Fibroblast of lung (primary cell): ENCODE results near the gene TIMM29. TPM values are rescaled to one million over a fixed set of nuclear protein-coding genes. Genes with fewer than 3 reads are reported as not detected.

Experiments
- DNase-seq, 2 donors: peaks; one replicate each; pipeline versions ENCODE4 v3.0.0 to v3.0.0-alpha.2; 2010; ENCODE audit warnings: low read depth in 2 of 2
- H2AFZ ChIP-seq: 2 replicates; pipeline ENCODE4 v1.5.1; 2012; ENCODE audit warnings: low read length, control low read depth, inconsistent platforms
- H3K27ac ChIP-seq: 2 replicates; pipeline ENCODE4 v1.5.1; 2011; ENCODE audit warnings: low read length, control low read depth; ENCODE audit not compliant: insufficient read depth
- H3K27me3 ChIP-seq: 2 replicates; pipeline ENCODE4 v1.5.1; 2011; ENCODE audit warnings: mild to moderate bottlenecking, low read length; ENCODE audit not compliant: control insufficient read depth, insufficient read depth
- H3K36me3 ChIP-seq: 2 replicates; pipeline ENCODE4 v1.5.1; 2011; ENCODE audit warnings: low read length; ENCODE audit not compliant: control insufficient read depth, insufficient read depth
- H3K4me1 ChIP-seq: 2 replicates; pipeline ENCODE4 v1.5.1; 2011; ENCODE audit warnings: low read length; ENCODE audit not compliant: control insufficient read depth, insufficient read depth; ENCODE audit errors: extremely low read depth
- H3K4me2 ChIP-seq: 2 replicates; pipeline ENCODE4 v1.5.1; 2011; ENCODE audit warnings: low read length, control low read depth; ENCODE audit not compliant: insufficient read depth; ENCODE audit errors: extremely low read depth
- H3K4me3 ChIP-seq, 4 experiments: fragments of 200-600 bp in 1 of 4; sonication (generic) in 1 of 4; replicated peaks in 1 of 4; 2 replicates each; pipeline ENCODE4 v1.5.1; 2011 to 2016; ENCODE audit warnings: low read length in 4 of 4, low read depth in 3 of 4, mild to moderate bottlenecking in 3 of 4, control low read depth in 2 of 4, inconsistent platforms in 1 of 4, mixed read lengths in 1 of 4; ENCODE audit not compliant: insufficient read depth in 1 of 4; ENCODE audit errors: control extremely low read depth in 1 of 4
- H3K79me2 ChIP-seq: 2 replicates; pipeline ENCODE4 v1.5.1; 2012; ENCODE audit warnings: mild to moderate bottlenecking, low read length, inconsistent platforms; ENCODE audit not compliant: control insufficient read depth, insufficient read depth
- H3K9ac ChIP-seq: 2 replicates; pipeline ENCODE4 v1.5.1; 2011; ENCODE audit warnings: mild to moderate bottlenecking, low read length, control low read depth; ENCODE audit not compliant: insufficient read depth
- H3K9me3 ChIP-seq: 2 replicates; pipeline ENCODE4 v1.5.1; 2012; ENCODE audit warnings: low read depth, low read length; ENCODE audit not compliant: control insufficient read depth, insufficient read depth
- H4K20me1 ChIP-seq: 2 replicates; pipeline ENCODE4 v1.5.1; 2011; ENCODE audit warnings: low read length; ENCODE audit not compliant: control insufficient read depth, insufficient read depth; ENCODE audit errors: extremely low read depth
- EZH2 ChIP-seq: IDR thresholded peaks from 2 replicates; pipeline ENCODE4 v1.5.1; 2012; ENCODE audit warnings: low read length, control low read depth, mild to moderate bottlenecking; ENCODE audit errors: missing control alignments
- polyA plus RNA-seq, 2 donors: library from polyadenylated mRNA; depleted of rRNA in 1 of 2; stranded (reverse) in 1 of 2; unstranded in 1 of 2; fragments of >200 nt; gene quantifications; 2 replicates each; pipeline ENCODE4 v1.2.1, GENCODE V29; 2011 to 2012; ENCODE audit warnings: missing spikeins in 1 of 2
- total RNA-seq: library from RNA; depleted of rRNA; stranded (reverse); fragments of >200 nt; gene quantifications from 2 replicates; pipeline ENCODE4 v1.2.1, GENCODE V29; 2014
- TF ChIP-seq, protein P1 (sequence below), 2 donors: IDR thresholded peaks in 1 of 2; conservative IDR thresholded peaks in 1 of 2; 1 replicate in 1 of 2; 2 replicates in 1 of 2; pipeline ENCODE4 v1.5.1; 2011 to 2012; ENCODE audit warnings: low read length in 2 of 2, control low read depth in 1 of 2, inconsistent platforms in 1 of 2, low read depth in 1 of 2, mild to moderate bottlenecking in 1 of 2

Gene TIMM29
- total and polyA plus RNA-seq, 2 donors (not counting 1 experiment from before 2014, with no cell fraction given) = 7.0 to 29.2 TPM

GRCh38 chr19:10971107-10971726, 42.6 kb downstream of the TIMM29 start:
- no peak overlapping the region for H2AFZ ChIP-seq
- DNase-seq = no peak
- no peaks in the 10 kb centered on the region for H3K36me3 ChIP-seq
- H3K4me3 ChIP-seq = no peak overlapping the region
- H3K4me2 ChIP-seq = no peak overlapping the region
- no peaks in the 10 kb centered on the region for H3K9me3 ChIP-seq
- no peak overlapping the region for H3K9ac ChIP-seq
- no peaks in the 10 kb centered on the region for H4K20me1 ChIP-seq
- peaks cover 9% of the 10 kb centered on the region for H3K4me1 ChIP-seq
- H3K27ac ChIP-seq = no peak overlapping the region
- no peaks in the 10 kb centered on the region for H3K27me3 ChIP-seq
- no peak for TF ChIP-seq EZH2
- TF ChIP-seq, protein P1, sequence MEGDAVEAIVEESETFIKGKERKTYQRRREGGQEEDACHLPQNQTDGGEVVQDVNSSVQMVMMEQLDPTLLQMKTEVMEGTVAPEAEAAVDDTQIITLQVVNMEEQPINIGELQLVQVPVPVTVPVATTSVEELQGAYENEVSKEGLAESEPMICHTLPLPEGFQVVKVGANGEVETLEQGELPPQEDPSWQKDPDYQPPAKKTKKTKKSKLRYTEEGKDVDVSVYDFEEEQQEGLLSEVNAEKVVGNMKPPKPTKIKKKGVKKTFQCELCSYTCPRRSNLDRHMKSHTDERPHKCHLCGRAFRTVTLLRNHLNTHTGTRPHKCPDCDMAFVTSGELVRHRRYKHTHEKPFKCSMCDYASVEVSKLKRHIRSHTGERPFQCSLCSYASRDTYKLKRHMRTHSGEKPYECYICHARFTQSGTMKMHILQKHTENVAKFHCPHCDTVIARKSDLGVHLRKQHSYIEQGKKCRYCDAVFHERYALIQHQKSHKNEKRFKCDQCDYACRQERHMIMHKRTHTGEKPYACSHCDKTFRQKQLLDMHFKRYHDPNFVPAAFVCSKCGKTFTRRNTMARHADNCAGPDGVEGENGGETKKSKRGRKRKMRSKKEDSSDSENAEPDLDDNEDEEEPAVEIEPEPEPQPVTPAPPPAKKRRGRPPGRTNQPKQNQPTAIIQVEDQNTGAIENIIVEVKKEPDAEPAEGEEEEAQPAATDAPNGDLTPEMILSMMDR (conservative IDR thresholded peaks at IDR 0.05 in 1 of 2, IDR thresholded peaks at IDR 0.05 in 1 of 2; ENCODE audit: low read depth in 1 of 2, low read length in 2 of 2) = no peak
- H3K79me2 ChIP-seq = peaks cover 79% of the 10 kb centered on the region

GRCh38 chr19:10975374-10976130, 46.9 kb downstream of the TIMM29 start:
- TF ChIP-seq EZH2 = no peak
- TF ChIP-seq, protein P1 (conservative IDR thresholded peaks at IDR 0.05 in 1 of 2, IDR thresholded peaks at IDR 0.05 in 1 of 2; ENCODE audit: low read depth in 1 of 2, low read length in 2 of 2) = no peak
- H3K79me2 ChIP-seq = peaks cover 82% of the 10 kb centered on the region
- H3K4me1 ChIP-seq = peaks cover 12% of the 10 kb centered on the region
- peak overlapping the region in 2 of 4 experiments; percentile 25 to 30 for H3K4me3 ChIP-seq
- H3K27ac ChIP-seq = peak overlapping the region; percentile 43
- H3K9ac ChIP-seq = no peak overlapping the region
- H2AFZ ChIP-seq = no peak overlapping the region
- DNase-seq = peak; percentile 59 to 77
- H3K4me2 ChIP-seq = peak overlapping the region; percentile 74
- H4K20me1 ChIP-seq = no peaks in the 10 kb centered on the region
- no peaks in the 10 kb centered on the region for H3K27me3 ChIP-seq
- no peaks in the 10 kb centered on the region for H3K36me3 ChIP-seq
- no peaks in the 10 kb centered on the region for H3K9me3 ChIP-seq

- DNase-seq = no peak
- Histone ChIP-seq H3K27me3 (no peaks in the 10 kb centered on the region), H3K9ac (peak overlapping the region; percentile 16), H2AFZ (no peak overlapping the region), H3K36me3 (no peaks in the 10 kb centered on the region), H3K79me2 (peaks cover 84% of the 10 kb centered on the region), H3K9me3 (no peaks in the 10 kb centered on the region), H3K4me3 (peak overlapping the region in 2 of 4 experiments; percentile 25 to 30), H3K4me1 (peaks cover 15% of the 10 kb centered on the region), H4K20me1 (peaks cover 2% of the 10 kb centered on the region), H3K27ac (peak overlapping the region; percentile 43), H3K4me2 (peak overlapping the region; percentile 74)
- TF ChIP-seq, protein P1 (conservative IDR thresholded peaks at IDR 0.05 in 1 of 2, IDR thresholded peaks at IDR 0.05 in 1 of 2; ENCODE audit: low read depth in 1 of 2, low read length in 2 of 2) = no peak
- no peak for TF ChIP-seq EZH2
Observed at GRCh38 chr19:10976131-10976892, 47.7 kb downstream of the TIMM29 start.
